Measurements from ENCODE around the gene ANKRD10.

GRCh38 chr13:110938662-110939421 is 24.0 kb upstream of the ANKRD10 start:
- TF ChIP-seq CTCF (IDR thresholded peaks at IDR 0.05): no peak
- no peak for TF ChIP-seq POLR2A (IDR thresholded peaks at IDR 0.05)
